Neutrophil (primary cell): ENCODE measurements around the gene ZNF286A.
"Not testable (repeated sequence)": the region's sequence is repeated elsewhere in the genome, so short reads cannot be mapped to it uniquely, and the experiment has no call there.

Experiments used
- H3K27ac ChIP-seq: fragments of 200-600 bp; sonication (generic); 2 replicates; pipeline ENCODE4 v1.5.1; 2016; ENCODE audit warnings: mild to moderate bottlenecking, moderate library complexity
- H3K27me3 ChIP-seq: fragments of 200-600 bp; sonication (generic); 2 replicates; pipeline ENCODE4 v1.6.0; 2016; ENCODE audit warnings: mild to moderate bottlenecking
- H3K36me3 ChIP-seq: fragments of 200-600 bp; sonication (generic); 2 replicates; pipeline ENCODE4 v1.5.1; 2017
- H3K4me1 ChIP-seq, 2 experiments: fragments of 200-600 bp in 1 of 2; sonication (generic) in 1 of 2; 1 replicate in 1 of 2; 2 replicates in 1 of 2; pipeline versions ENCODE4 v1.5.1 to v1.6.1; 2013 to 2016; ENCODE audit warnings: low read depth in 1 of 2, low read length in 1 of 2, mild to moderate bottlenecking in 1 of 2, moderate library complexity in 1 of 2; ENCODE audit not compliant: control insufficient read depth in 1 of 2, insufficient read depth in 1 of 2
- H3K4me3 ChIP-seq, 2 experiments: fragments of 200-600 bp in 1 of 2; sonication (generic) in 1 of 2; 1 replicate in 1 of 2; 2 replicates in 1 of 2; pipeline ENCODE4 v1.5.1; 2013 to 2016; ENCODE audit warnings: low read depth in 1 of 2, low read length in 1 of 2, mild to moderate bottlenecking in 1 of 2, moderate library complexity in 1 of 2
- H3K9me3 ChIP-seq: fragments of 200-600 bp; sonication (generic); 2 replicates; pipeline ENCODE4 v1.5.1; 2016
- CTCF ChIP-seq: fragments of 200-600 bp; sonication (generic); IDR thresholded peaks from 2 replicates; pipeline ENCODE4 v1.5.1; 2016; ENCODE audit warnings: antibody characterized with exemption

ZNF286A gene

GRCh38 chr17:15738066-15738465 is 38.5 kb downstream of the ZNF286A start:
- Histone ChIP-seq H3K36me3 (no peaks in the 10 kb centered on the region), H3K27me3 (peaks cover 6% of the 10 kb centered on the region), H3K9me3 (no peaks in the 10 kb centered on the region), H3K27ac (no peak overlapping the region), H3K4me3 (no peak overlapping the region), H3K4me1 (no peaks in the 10 kb centered on the region)
- no peak for TF ChIP-seq CTCF

GRCh38 chr17:15739259-15739658 is 39.7 kb downstream of the ZNF286A start:
- H3K27me3 ChIP-seq, H3K27ac ChIP-seq: not testable (repeated sequence)

GRCh38 chr17:15740041-15740440 is 40.5 kb downstream of the ZNF286A start:
- H3K36me3 ChIP-seq, H3K9me3 ChIP-seq, H3K27ac ChIP-seq, H3K4me3 ChIP-seq, H3K27me3 ChIP-seq, H3K4me1 ChIP-seq: not testable (repeated sequence)

More at GRCh38 chr17:15739259-15739658, 39.7 kb downstream of the ZNF286A start:
- not testable (repeated sequence) for H3K4me3 ChIP-seq, H3K36me3 ChIP-seq, H3K9me3 ChIP-seq, H3K4me1 ChIP-seq

GRCh38 chr17:15740570-15741120 is 41.1 kb downstream of the ZNF286A start:
- Histone ChIP-seq H3K9me3 (no peaks in the 10 kb centered on the region), H3K27me3 (peaks cover 15% of the 10 kb centered on the region), H3K4me1 (no peaks in the 10 kb centered on the region), H3K4me3 (no peak overlapping the region), H3K27ac (no peak overlapping the region), H3K36me3 (no peaks in the 10 kb centered on the region)
- no peak for TF ChIP-seq CTCF

GRCh38 chr17:15741624-15742023 is 42.1 kb downstream of the ZNF286A start:
- Histone ChIP-seq H3K4me1 (no peaks in the 10 kb centered on the region), H3K27ac (no peak overlapping the region), H3K27me3 (peaks cover 15% of the 10 kb centered on the region), H3K4me3 (no peak overlapping the region), H3K36me3 (no peaks in the 10 kb centered on the region), H3K9me3 (no peaks in the 10 kb centered on the region)
- no peak for TF ChIP-seq CTCF

GRCh38 chr17:15742051-15742795 is 42.7 kb downstream of the ZNF286A start:
- no peaks in the 10 kb centered on the region for H3K4me1 ChIP-seq
- H3K4me3 ChIP-seq: no peak overlapping the region
- no peaks in the 10 kb centered on the region for H3K36me3 ChIP-seq
- H3K9me3 ChIP-seq: no peaks in the 10 kb centered on the region
- H3K27ac ChIP-seq: no peak overlapping the region
- no peak for TF ChIP-seq CTCF
- peaks cover 15% of the 10 kb centered on the region for H3K27me3 ChIP-seq
